OCI-LY1 (cell line): Measurements from ENCODE around the gene NR4A3.

Experiments
- H2AFZ ChIP-seq: fragments of 200-600 bp; sonication (generic), shearing (Covaris generic); 2 replicates; pipeline ENCODE4 v1.6.0; 2014; ENCODE audit warnings: antibody characterized with exemption, mild to moderate bottlenecking, low read length
- H3F3A ChIP-seq: fragments of 200-600 bp; sonication (generic), shearing (Covaris generic); 2 replicates; pipeline ENCODE4 v1.6.0; 2014; ENCODE audit warnings: mild to moderate bottlenecking, antibody characterized with exemption, low read length, moderate library complexity; ENCODE audit not compliant: insufficient read depth
- H3K27ac ChIP-seq: fragments of 200-600 bp; sonication (generic); 2 replicates; pipeline ENCODE4 v1.5.1; 2014; ENCODE audit warnings: low read length, mixed run types, mild to moderate bottlenecking, low read depth; ENCODE audit not compliant: poor library complexity, severe bottlenecking
- H3K27me3 ChIP-seq: fragments of 200-600 bp; sonication (generic); 2 replicates; pipeline ENCODE4 v1.6.0; 2014; ENCODE audit warnings: antibody characterized with exemption, mild to moderate bottlenecking, low read length, moderate library complexity; ENCODE audit not compliant: insufficient read depth
- H3K36me3 ChIP-seq: fragments of 200-600 bp; sonication (generic); 2 replicates; pipeline ENCODE4 v1.6.1; 2014; ENCODE audit warnings: mild to moderate bottlenecking, antibody characterized with exemption, low read length, moderate library complexity, mixed read lengths; ENCODE audit not compliant: insufficient read depth
- H3K4me1 ChIP-seq: fragments of 200-600 bp; sonication (generic); 2 replicates; pipeline ENCODE4 v1.5.1; 2014; ENCODE audit warnings: mild to moderate bottlenecking, low read length, moderate library complexity; ENCODE audit not compliant: insufficient read depth, severe bottlenecking
- H3K4me2 ChIP-seq: fragments of 200-600 bp; sonication (generic), shearing (Covaris generic); 2 replicates; pipeline ENCODE4 v1.6.1; 2014; ENCODE audit warnings: low read length
- H3K4me3 ChIP-seq: fragments of 200-600 bp; sonication (generic); 2 replicates; pipeline ENCODE4 v1.5.1; 2014; ENCODE audit warnings: low read length, low read depth, mild to moderate bottlenecking, mixed read lengths; ENCODE audit not compliant: poor library complexity, severe bottlenecking
- H3K79me2 ChIP-seq: fragments of 200-600 bp; shearing (Covaris generic); 2 replicates; pipeline ENCODE4 v1.6.1; 2016; ENCODE audit warnings: mixed run types, low read length, mixed read lengths; ENCODE audit not compliant: insufficient read depth
- H3K9ac ChIP-seq: fragments of 200-600 bp; sonication (generic), shearing (Covaris generic); 2 replicates; pipeline ENCODE4 v1.6.1; 2014; ENCODE audit warnings: mild to moderate bottlenecking, low read length, mixed read lengths
- H3K9me2 ChIP-seq: fragments of 200-600 bp; sonication (generic), shearing (Covaris generic); 2 replicates; pipeline ENCODE4 v1.6.1; 2014; ENCODE audit warnings: low read depth, mild to moderate bottlenecking, low read length, mixed read lengths
- H3K9me3 ChIP-seq: fragments of 200-600 bp; shearing (Covaris generic); 2 replicates; pipeline ENCODE4 v1.6.1; 2014; ENCODE audit warnings: low read length, mixed read lengths
- H4K20me1 ChIP-seq: fragments of 200-600 bp; sonication (generic), shearing (Covaris generic); 2 replicates; pipeline ENCODE4 v1.6.0; 2016; ENCODE audit warnings: mild to moderate bottlenecking, low read length; ENCODE audit not compliant: insufficient read depth
- EZH2 ChIP-seq: fragments of 200-600 bp; sonication (generic), shearing (Covaris generic); IDR thresholded peaks from 2 replicates; pipeline ENCODE4 v1.8.0; 2017; ENCODE audit warnings: borderline replicate concordance, mixed run types, mild to moderate bottlenecking, antibody characterized with exemption, low read length, moderate library complexity, mixed read lengths
- TF ChIP-seq, protein P1 (sequence below): fragments of 200-600 bp; sonication (generic), shearing (Covaris generic); IDR thresholded peaks from 2 replicates; pipeline ENCODE4 v1.5.1; 2017; ENCODE audit warnings: mild to moderate bottlenecking, antibody characterized with exemption, low read length, moderate library complexity, mixed read lengths

Gene NR4A3

DNA sequence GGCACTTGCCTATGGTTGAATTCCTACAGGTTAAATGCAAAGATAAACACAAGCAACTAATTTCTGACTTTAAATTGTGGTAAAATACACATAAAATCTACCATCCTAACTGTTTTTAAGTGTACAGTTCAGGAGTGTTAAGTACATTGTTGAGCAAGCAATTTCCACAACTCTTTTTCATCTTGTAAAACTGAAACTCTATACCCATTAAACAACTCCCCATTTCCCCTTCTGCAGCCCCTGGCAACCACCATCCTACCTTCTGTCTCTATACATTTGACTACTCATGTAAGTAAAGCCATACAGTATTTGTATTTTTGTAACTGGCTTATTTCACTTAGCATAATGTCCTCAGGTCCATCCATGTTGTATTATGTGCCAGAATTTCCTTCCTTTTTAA lies 46.3 kb downstream of the NR4A3 start:
- H4K20me1 ChIP-seq, result no peaks in the 10 kb centered on the region
- no peaks in the 10 kb centered on the region for H3K27me3 ChIP-seq
- H3K27ac ChIP-seq, result no peak overlapping the region
- no peak overlapping the region for H3K4me3 ChIP-seq
- no peak overlapping the region for H2AFZ ChIP-seq
- no peaks in the 10 kb centered on the region for H3K36me3 ChIP-seq
- no peak for TF ChIP-seq EZH2
- H3F3A ChIP-seq, result no peaks in the 10 kb centered on the region
- no peak overlapping the region for H3K4me2 ChIP-seq
- no peaks in the 10 kb centered on the region for H3K9me2 ChIP-seq
- no peaks in the 10 kb centered on the region for H3K4me1 ChIP-seq
- no peaks in the 10 kb centered on the region for H3K9me3 ChIP-seq
- no peaks in the 10 kb centered on the region for H3K79me2 ChIP-seq
- no peak overlapping the region for H3K9ac ChIP-seq

DNA sequence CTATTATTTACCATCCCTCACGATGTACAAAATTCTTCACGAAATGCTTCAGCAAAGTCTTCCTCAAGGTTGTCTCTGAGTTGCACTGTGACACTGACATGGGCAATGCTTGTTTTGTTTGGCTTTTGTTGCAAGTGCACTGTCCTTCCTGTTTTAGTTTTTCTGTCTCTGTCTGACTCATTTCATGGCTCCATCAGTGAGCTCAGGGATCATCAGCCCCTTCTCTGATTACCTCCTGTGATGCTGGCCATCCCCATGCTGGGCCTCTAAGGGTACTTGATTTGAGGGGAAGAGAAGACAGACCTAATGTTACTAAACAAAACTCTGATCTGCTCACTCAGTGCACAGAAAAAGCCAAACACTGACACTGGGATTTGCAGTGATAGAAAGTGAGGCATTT lies 47.2 kb downstream of the NR4A3 start:
- Histone ChIP-seq H3K9me3 (no peaks in the 10 kb centered on the region), H3K27me3 (no peaks in the 10 kb centered on the region), H3K36me3 (no peaks in the 10 kb centered on the region), H3F3A (no peaks in the 10 kb centered on the region), H3K9me2 (no peaks in the 10 kb centered on the region), H3K9ac (no peak overlapping the region), H3K4me2 (no peak overlapping the region), H3K4me1 (no peaks in the 10 kb centered on the region), H2AFZ (no peak overlapping the region), H3K79me2 (no peaks in the 10 kb centered on the region), H3K27ac (no peak overlapping the region), H4K20me1 (no peaks in the 10 kb centered on the region), H3K4me3 (no peak overlapping the region)
- no peak for TF ChIP-seq EZH2
- TF ChIP-seq, protein P1, sequence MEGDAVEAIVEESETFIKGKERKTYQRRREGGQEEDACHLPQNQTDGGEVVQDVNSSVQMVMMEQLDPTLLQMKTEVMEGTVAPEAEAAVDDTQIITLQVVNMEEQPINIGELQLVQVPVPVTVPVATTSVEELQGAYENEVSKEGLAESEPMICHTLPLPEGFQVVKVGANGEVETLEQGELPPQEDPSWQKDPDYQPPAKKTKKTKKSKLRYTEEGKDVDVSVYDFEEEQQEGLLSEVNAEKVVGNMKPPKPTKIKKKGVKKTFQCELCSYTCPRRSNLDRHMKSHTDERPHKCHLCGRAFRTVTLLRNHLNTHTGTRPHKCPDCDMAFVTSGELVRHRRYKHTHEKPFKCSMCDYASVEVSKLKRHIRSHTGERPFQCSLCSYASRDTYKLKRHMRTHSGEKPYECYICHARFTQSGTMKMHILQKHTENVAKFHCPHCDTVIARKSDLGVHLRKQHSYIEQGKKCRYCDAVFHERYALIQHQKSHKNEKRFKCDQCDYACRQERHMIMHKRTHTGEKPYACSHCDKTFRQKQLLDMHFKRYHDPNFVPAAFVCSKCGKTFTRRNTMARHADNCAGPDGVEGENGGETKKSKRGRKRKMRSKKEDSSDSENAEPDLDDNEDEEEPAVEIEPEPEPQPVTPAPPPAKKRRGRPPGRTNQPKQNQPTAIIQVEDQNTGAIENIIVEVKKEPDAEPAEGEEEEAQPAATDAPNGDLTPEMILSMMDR, result no peak

DNA sequence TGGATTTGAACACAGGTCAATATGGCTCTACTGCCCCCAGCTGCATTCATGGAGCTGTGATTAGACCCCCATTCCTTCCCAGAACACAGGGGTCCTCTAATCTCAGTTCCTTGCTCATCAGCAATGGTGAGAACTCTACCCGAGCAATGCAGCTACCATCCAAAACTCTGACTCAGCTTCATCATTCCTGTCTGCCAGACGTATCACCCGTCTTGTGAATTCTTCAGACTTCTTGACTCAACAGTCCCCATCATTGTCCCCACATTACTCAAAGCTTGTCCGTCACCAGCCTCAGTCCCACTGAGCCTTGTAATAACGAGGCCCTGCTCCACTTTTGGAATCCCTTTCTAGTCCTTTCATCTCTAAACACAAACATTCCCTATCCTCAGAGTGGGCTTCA lies 48.4 kb downstream of the NR4A3 start:
- Histone ChIP-seq H3K4me3 (no peak overlapping the region), H3K79me2 (no peaks in the 10 kb centered on the region), H3K27me3 (no peaks in the 10 kb centered on the region), H3K36me3 (no peaks in the 10 kb centered on the region), H3K9me3 (no peaks in the 10 kb centered on the region), H3K4me1 (no peaks in the 10 kb centered on the region), H3F3A (no peaks in the 10 kb centered on the region), H4K20me1 (no peaks in the 10 kb centered on the region), H3K9ac (no peak overlapping the region), H2AFZ (no peak overlapping the region), H3K27ac (no peak overlapping the region), H3K9me2 (no peaks in the 10 kb centered on the region), H3K4me2 (no peak overlapping the region)
- no peak for TF ChIP-seq EZH2
- TF ChIP-seq, protein P1, result no peak

DNA sequence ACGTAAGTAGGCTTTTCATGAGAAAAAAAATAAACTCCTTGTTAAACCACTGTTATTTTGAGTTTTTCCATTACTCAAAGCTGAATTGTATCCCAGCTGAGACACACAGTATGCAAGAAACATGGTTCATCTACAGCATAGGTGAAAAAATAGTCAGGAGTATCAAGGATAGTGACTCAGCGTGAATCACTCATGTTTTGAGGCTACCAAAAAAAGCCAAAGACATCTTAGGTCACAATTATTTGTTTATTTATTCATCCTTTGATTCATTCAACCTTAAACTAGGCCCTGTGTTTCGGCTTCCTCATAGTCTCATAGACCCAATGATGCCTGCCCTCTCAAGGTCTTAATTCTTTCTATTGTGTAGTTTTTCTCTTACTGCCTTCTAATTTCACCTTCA lies 51.8 kb downstream of the NR4A3 start:
- Histone ChIP-seq H4K20me1 (no peaks in the 10 kb centered on the region), H3K4me3 (no peak overlapping the region), H3K36me3 (no peaks in the 10 kb centered on the region), H3K9ac (no peak overlapping the region), H3K79me2 (no peaks in the 10 kb centered on the region), H3K27ac (no peak overlapping the region), H3K4me1 (no peaks in the 10 kb centered on the region), H3K27me3 (no peaks in the 10 kb centered on the region), H2AFZ (no peak overlapping the region), H3K4me2 (no peak overlapping the region), H3F3A (no peaks in the 10 kb centered on the region), H3K9me3 (no peaks in the 10 kb centered on the region), H3K9me2 (no peaks in the 10 kb centered on the region)
- TF ChIP-seq, protein P1, result no peak
- TF ChIP-seq EZH2, result no peak
